ENCODE measurements around the gene PAEP.
"Not testable (repeated sequence)": the region's sequence is repeated elsewhere in the genome, so short reads cannot be mapped to it uniquely, and the experiment has no call there.

Gene PAEP

DNA sequence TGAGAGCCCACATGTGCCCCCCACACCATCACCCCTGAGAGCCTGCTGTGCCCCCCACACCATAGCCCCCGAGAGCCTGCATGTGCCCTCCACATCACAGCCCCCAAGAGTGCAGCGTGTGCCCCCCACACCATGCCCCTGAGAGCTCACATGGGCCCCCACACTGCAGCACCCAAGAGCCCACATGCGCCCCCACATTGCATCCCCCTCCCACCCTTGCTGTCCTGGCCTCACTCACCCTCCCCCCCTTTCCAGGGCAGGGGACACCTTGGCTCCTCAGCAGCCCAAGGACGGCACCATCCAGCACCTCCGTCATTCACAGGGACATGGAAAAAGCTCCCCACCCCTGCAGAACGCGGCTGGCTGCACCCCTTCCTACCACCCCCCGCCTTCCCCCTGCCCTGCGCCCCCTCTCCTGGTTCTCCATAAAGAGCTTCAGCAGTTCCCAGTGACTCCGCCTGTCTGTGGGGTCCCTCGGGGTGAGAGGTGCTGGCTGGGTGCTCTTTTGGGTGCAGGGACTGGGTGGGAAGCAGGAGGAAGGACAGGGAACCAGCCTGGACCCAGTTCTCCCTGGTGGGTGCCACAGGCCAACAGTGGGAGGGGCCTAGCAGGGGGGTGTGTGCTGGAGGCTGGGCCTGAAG, 35.3 kb upstream of the PAEP start:
- no peak for DNase-seq

DNA sequence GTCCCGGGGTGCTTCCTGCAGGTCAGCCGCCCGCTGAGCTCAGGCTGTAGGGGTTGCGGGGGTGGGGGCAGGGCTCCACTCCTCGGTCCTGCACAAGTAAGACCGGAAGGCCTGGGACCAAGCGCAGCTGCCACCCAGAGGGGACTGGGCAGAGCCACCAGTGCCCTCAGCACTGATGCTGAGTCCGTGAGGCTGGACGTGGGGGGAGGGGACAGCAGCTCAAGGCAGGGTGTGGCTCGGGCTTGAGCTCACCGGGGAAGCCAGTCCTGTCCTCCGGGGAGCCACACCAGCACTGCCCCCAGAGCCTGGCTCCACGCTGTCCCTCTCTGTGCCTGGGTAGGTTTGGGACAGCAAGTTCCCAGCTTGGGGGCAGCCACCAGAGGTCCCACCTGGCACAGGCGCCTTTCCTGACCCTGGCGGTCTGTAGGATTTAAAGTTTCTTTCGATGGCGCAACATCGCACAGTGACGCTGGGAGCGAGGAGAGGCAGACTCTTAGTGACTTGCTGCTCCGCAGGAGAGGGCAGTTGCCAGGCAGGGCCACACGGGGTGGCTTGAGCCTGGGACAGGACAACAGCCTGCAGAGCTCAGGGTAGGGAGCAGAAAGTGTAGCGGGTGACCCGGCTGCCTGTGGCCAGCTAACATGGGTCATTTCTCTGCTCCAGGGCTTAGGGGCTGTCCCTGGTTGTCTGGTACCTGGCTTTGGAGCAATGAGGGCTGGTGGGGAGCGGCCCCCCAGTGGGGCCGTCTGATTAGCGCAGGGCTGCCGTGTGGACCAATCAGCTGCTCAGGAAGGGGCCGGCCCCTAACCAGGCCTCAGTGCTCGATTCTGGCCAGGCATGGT, 34.6 kb upstream of the PAEP start:
- DNase-seq, result no peak

DNA sequence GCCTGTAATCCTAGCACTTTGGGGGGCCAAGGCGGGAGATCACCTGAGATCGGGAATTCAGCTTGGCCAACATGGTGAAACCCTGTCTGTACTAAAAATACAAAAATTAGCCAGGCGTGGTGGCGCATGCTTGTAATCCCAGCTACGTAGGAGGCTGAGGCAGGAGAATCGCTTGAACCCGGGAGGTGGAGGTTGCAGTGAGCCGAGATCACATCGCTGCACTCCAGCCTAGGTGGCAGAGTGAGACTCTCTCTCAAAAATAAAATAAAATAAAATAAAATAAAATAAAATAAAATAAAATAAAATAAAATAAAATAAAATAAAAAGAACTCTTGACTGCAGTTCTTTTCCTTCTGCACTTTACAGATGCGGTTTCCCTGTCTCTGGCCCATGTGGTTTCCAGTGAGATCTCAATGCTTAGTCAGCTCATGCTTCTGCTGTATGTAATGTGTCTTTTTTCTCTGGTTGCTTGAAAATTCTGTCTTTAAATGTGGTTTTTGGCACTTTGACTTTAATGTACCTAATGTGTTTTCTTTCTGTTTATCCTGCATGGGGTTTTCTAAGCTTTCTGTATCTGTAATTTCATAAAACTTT, 32.6 kb upstream of the PAEP start:
- not testable (repeated sequence) for DNase-seq

DNA sequence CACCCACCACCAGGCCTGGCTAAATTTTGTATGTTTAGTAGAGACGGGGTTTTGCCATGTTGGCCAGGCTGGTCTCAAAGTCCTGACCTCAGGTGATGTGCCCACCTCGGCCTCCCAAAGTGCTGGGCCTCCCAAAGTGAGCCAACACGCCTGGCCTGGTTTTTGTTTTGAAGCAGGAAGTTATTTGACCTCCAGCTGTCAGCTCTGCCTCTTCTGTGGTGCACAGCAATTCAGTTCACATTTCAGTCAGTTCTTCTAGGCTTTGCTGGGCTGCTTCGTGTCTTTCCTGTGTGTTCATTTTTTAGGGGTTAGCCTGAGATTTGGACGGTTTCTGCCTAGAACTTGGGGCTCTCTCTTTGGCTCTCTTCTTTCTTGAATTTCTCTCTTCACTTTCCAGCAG, 31.4 kb upstream of the PAEP start:
- DNase-seq, result no peak

DNA sequence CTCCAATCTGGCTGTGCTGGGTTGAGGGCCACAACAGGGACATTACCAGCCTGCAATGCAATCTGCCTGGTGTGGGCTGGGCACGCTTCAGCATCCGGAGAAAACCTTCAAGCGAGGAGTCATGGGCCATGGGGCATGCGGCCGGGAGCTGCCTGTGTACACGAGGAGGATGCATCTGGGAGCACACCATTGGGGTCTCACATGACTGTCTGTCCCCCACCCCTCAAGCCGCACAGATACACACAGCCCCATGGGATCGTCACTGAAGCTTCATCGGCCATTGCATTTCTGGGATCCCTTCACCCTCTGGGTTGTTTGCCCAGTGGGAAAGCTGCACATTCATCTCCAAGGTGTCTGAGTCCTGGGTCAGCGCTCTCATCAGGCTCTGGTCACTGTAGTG, 30.5 kb upstream of the PAEP start:
- no peak for DNase-seq

DNA sequence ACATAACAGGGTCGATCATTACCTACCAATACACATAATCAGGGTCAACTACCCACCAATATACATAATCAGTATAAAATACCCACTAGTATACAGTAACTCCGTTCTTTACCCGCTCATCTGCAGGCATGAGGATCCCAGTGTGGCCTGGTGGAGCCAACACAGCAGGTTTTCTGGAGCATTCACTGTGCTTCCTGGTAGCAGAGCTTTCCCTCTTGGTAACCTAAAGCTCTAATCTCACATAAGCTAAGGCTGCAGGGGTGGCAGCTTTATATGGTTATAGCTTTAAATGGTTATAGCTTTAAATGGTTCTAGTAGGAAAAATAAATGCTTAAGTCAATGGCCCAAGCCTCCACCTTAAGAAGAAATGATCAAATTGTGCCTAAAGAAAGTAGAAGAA, 28.4 kb upstream of the PAEP start:
- no peak for DNase-seq

DNA sequence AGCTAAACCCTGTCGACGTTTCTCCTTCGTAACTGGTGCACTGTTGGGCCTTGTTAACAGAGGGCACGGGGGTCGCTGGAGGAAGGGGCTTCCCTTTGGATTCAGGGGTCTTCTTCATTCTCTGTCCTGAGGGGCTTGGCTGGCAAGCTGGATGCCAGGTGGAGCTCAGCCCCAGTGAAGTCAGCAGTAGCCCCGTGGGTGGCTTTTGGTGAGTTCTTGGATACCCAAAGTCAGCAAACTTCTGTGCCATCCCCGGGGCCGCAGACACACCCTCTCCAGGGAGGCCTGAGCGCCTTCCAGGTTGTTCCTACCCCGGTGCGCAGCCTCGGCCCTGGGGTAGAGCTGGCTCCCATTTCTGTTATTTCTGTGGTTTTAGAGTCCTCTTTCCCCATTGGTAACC, 27.9 kb upstream of the PAEP start:
- no peak for DNase-seq

DNA sequence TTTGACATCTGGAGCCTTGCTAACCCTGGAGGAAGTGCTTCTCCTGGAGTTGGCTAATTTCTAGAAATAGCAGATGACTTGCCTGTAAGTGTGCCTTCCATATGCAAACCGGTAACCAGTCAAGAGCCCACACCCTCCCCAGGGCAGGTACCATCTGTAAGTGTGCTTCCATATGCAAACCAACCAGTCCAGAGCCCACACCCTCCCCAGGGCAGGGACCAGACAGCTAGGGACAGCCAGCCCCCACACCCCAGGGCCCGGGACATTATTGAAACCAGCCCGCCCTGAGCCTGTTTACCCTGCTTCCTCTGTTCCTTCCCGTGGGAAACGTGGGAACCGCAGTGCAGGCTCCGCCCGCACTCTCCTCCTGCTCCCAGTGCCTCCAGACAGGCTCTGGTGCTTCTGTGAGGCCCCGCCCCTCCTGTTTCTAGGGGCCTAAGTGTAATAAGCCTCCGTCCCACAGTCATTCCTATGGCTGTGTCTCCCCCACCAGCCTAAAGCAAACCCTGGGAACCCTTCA, 27.3 kb upstream of the PAEP start:
- DNase-seq, result not testable (repeated sequence)

DNA sequence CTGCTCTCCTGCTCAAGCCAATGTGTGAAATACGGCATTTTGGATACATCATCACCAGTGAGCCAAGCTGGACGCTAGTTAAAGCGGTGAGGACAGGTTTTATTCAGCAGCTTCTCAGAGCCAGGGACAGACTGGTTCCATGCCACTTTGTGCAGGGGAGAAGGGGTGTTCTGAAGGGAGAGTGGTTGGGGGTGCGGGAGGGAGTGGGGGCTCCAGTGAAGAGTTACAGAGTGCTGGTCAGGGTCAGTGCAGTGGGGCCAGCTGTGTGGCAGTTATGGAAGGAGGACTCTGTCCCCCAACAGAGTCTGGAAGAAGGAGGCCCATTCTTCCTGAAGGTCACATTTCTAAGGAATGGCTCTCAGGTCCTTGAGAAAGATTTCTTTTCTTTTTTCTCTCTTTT, 26.7 kb upstream of the PAEP start:
- not testable (repeated sequence) for DNase-seq

DNA sequence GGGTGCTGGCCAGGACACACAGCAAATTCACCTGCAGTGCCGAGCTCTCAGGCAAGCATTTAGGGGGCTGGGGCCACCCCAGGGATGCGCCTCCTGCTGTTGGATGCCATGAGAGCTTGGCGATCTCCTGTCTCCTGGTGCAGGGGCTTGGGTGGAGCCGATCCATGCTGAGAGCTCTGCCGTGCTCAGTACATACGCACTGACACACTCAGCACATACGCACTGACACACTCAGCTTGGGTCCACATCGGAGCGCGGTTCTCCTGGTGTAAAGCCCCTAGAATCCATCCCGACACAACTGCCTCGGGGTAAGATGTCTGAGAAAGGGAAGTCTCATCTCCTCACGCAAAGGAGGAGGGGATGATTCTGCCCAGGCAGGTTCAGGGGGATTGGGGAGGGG, 25.9 kb upstream of the PAEP start:
- DNase-seq, result not testable (repeated sequence)

DNA sequence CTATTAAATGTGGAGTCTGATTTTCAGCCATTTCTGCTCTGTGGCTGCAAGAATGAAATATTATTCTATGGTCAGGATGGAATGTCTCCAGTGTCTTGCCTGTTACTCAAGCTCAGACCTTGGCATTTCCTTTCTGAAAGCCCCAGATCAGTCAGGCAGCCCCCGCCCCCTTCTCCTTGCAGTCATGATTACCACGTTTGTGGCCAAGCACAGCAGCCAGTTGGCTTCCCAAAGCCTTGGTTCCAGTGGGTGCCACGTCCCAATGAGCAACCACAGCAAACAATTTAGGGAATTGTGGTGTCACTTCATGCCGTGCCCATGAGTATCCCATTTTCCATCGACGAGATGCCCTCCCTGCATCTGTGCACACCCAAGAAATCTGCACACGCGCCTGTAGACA, 25.3 kb upstream of the PAEP start:
- DNase-seq, result no peak

DNA sequence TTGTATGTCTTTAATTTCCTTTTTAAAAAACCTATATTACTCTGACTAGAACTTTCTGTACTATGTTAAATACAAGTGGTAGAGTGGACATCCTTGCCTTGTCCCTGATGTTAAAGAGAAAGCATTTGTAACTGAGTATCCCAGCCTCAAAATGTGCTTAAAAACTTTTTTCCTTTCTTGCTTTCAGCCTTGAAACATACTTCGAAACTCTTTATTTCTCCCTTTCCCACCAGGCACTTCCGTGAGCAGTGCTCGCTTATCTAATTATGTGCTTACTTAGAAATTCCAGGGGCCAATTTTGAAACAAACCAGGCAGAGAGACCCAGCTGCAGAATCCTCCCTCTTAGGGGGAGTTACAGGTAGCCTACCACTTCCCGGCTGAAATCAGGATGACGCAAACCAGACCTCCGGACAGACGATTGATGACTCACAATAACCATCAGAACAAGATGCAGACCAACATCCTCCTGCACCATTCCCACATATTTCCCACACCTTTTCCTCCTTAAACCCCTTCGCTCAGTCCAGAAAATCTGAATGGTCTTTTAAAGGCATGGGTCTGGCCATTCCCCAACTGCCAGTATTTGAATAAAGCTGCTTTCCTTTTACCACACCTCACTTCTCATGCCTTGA, 18.2 kb upstream of the PAEP start:
- not testable (repeated sequence) for DNase-seq

DNA sequence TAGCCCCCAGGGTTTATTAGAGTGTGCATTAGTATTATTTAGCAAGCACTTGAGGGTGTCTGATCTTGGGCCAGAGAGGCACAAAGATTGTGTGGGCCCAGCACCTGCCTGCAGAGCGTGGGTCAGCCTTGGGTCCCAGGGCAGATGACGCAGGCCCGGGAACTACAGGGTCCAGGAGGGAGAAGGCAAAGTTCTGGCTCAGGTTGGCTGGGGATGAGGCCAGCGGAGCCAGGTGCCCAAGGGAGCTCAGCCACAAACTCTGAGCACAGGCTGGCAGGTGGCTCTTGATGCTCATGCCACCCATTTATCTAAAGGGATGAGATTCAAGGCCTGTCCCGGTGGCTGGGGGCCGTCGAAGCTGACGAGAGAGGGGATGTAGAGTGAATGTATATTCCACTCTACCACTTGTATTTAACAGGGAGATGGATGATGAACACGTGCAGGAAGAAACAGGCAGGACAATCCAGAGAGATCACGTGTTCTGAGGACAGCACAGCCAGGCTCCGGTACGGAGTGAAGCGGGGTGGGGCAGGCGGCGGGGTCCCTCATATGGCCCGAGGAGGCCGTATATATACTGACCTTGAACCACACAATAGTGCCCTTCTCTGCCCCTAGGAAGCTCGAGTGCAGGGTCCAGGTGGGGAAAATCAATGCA, 16.4 kb upstream of the PAEP start:
- no peak for DNase-seq

DNA sequence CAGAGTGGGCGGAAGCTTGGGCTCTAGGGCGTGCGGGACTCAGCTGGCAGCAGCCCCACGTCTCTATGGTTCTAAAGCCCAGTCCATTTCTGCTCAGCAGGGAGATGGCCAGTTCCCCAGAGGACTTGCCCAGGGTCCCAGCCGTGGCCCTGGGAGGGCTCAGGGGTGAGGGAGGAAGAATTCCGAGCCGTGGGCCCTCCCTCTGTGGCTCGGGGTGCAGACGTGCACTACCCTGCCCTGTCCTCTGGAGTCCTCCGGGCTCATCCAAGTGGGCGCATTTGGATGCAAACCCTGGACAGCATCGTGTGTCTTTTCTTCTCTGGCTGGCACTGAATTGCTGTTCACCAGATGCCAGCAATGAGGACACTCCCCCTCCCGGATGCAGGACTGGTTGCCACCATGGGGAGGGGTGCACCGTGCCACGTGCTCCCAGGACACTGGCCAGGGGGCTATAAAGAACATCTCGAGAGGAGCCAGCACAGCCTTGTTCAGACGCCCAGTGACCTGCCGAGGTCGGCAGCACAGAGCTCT, 15.8 kb upstream of the PAEP start, which contains the start of gene OBP2A:
TSS of gene OBP2A (plus strand) at position 481 of the 531 bp plus-strand sequence. CDS start 55 bp downstream, outside the sequence.
- not testable (repeated sequence) for DNase-seq

DNA sequence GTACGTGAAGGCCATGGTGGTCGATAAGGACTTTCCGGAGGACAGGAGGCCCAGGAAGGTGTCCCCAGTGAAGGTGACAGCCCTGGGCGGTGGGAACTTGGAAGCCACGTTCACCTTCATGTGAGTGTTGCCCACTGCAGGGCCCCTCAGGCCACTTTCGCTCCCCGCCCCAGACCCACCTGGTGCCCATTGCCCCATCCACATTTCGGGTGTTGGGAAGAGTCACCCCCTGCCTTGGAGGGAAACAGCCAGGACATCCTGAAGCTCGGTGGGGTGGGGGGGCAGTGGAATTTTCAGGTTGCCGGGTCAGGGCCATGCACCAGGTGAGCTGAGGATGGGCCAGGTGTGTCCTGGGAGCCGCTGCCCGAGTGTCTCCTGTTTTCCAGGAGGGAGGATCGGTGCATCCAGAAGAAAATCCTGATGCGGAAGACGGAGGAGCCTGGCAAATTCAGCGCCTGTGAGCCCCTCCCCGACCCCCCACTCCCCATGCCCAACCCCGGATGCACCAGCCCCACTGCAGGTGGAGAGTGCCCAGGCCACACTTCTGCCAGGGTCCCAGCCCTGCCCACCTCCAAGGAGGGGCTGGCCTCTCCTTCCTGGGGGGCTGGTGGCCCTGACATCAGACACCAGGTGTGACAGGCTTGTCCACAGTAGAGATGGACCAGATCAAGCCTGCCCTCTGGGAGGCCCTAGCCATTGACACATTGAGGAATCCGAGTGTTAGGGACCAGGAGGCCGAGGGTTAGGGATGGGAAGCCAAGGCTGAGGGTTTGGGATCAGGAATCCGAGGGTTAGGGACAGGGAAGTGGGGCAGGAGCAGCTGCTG, 14.6 kb upstream of the PAEP start:
- DNase-seq, result not testable (repeated sequence)

DNA sequence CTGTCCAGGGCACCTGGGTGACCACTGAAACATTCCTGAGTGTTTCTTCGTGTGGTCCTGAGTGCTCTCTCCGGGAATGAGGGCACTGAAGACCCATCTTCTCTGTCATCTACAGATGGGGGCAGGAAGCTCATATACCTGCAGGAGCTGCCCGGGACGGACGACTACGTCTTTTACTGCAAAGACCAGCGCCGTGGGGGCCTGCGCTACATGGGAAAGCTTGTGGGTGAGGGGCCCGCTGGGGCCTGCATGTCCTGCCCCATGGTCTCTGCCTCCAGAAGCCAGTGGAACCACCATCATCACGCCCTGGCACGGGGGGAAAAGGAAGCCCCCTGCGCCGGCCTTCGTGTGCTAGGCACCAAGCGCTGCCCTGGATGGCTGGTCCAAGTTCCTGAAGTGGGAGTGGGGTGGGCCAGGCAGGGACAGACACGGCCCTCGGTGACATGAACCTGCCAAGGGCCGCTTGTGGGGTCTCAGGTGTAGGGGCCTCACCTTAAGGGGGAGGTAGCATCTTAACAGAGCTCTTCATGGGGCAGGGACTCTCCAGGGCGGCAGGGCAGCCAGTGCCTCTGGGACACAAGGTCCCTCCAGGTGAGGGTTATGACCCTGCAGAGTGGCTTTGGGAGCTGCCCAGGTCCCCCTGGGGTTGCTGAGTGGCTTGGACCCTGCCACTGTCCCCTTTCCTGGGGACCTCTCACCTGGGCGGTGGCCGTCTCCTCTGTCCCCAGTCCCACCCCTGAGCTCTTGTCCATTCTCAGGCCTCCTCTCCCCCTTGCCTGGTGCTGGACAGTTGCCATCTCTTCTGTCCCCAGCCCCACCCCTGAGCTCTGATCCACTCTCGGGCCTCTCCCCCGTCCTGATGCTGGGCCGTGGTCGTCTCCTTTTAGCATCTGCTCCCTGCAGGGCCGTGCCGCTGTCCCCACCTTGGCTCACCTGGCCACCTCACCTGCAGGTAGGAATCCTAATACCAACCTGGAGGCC, 13.5 kb upstream of the PAEP start:
- DNase-seq, result no peak

DNA sequence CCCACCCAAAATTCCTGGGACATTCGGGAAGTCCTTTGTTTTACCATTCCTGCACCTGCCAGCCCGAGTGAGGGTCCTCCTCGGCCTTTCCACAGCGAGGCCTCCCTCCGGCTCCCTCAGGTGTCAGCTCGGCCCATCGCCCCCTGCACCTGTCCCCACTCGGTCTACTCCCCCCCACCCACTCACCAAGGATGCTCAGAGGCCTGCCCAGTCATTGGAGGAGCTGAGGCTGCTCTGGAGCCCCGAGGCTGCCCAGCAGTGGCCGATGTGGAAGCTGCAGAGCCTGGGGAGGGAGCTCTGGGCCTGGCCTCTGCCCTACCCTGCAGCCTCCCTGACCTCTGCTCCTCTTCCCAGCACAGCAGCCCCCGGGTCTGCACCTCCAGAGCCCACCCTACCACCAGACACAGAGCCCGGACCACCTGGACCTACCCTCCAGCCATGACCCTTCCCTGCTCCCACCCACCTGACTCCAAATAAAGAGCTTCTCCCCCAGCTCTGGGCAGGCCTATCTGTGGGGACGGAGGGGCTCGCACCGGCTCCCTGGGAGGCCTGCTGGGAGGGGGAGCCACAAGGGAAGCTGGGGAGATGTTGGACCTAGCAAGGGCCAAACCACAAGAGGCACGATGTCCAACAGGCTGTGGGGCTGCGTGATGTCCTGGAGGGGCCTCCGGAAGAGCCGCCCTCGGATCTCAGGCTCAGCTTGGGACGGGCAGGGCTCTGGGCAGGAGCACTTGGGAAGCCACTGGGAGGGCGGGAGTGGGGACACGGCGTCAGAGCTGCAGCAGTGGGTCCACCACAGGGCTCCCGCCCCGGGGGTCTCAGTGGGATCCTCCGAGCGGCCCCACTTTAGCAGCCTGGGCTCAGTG, 11.8 kb upstream of the PAEP start:
- DNase-seq, result not testable (repeated sequence)

DNA sequence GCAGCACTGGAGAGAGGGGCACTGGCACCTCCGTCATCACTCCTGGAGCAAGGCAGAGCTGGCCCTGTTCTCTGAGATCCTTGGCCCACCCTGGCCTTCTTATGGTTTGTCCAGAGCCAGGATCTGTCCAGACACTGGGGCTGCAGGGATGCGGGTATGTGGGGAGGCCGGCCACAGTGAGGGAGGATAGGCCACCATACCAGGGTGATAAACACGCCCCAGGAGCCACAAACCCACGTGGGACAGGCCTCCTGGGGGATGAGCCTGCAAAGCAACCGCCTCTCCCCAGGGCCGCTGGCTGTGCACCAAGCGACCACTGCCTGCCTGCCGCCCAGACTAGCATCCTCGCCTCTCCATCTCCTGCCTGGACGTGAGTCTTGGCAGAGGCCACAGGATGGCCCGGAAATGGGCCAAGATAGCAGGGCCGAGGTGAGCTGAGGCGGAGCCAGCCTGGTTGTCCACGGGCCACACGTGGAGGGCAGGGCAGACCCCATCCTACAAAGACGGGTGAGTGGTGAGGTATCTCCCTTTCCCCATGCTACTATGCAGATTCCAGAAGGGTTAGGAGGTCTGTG, 11.1 kb upstream of the PAEP start:
- no peak for DNase-seq

DNA sequence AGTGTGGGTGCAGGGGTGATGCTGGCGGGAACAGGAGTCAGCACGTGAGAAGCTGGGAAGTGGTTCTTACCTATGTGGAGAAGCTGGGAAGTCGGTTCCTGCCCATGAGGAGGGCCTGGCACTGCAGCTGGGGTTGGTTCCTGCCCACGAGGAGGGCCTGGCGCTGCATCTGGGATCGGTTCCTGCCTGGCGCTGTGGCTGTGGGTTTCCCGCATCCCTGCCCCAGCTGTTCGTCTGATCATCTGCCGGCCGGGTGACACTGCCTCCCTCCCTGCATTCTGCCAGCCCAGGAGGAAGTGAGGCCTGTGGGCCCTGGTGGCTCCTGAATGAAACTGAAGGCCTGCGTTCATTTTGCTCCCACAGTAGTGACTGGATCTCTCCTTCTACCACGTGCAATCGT, 10.5 kb upstream of the PAEP start:
- no peak for DNase-seq
